UCSD-AML1 (cell line): ENCODE results near the gene FIP1L1.

Experiments used
- DNase-seq: peaks from one replicate; lab custom pipeline; 2025; ENCODE audit not compliant: unreplicated experiment; lab: John Stamatoyannopoulos, UW

Gene FIP1L1

GRCh38 chr4:53498706-53499105 is 121.3 kb downstream of the FIP1L1 start:
- no peak for DNase-seq

GRCh38 chr4:53499791-53500190 is 122.3 kb downstream of the FIP1L1 start:
- DNase-seq: no peak

GRCh38 chr4:53500546-53500945 is 123.1 kb downstream of the FIP1L1 start:
- DNase-seq: no peak

GRCh38 chr4:53501561-53501960 is 124.1 kb downstream of the FIP1L1 start:
- no peak for DNase-seq

- DNase-seq: no peak
These were observed 124.7 kb downstream of the FIP1L1 start for GRCh38 chr4:53502094-53502493.

GRCh38 chr4:53505947-53506346 is 128.5 kb downstream of the FIP1L1 start:
- DNase-seq: no peak

- no peak for DNase-seq
These were observed 129.6 kb downstream of the FIP1L1 start for GRCh38 chr4:53507058-53507457.

- DNase-seq: no peak
These were observed 130.3 kb downstream of the FIP1L1 start for GRCh38 chr4:53507671-53508286.

- DNase-seq: no peak
These were observed 131.0 kb downstream of the FIP1L1 start for GRCh38 chr4:53508446-53508845.

GRCh38 chr4:53510321-53510720 is 132.9 kb downstream of the FIP1L1 start:
- no peak for DNase-seq
